ENCODE results near the gene PDE2A. TPM values are rescaled to one million over a fixed set of nuclear protein-coding genes. Genes with fewer than 3 reads are reported as not detected.

Gene PDE2A
- total RNA-seq, 2 donors from 2014 or later, result 2.7 to 4.9 TPM

DNA sequence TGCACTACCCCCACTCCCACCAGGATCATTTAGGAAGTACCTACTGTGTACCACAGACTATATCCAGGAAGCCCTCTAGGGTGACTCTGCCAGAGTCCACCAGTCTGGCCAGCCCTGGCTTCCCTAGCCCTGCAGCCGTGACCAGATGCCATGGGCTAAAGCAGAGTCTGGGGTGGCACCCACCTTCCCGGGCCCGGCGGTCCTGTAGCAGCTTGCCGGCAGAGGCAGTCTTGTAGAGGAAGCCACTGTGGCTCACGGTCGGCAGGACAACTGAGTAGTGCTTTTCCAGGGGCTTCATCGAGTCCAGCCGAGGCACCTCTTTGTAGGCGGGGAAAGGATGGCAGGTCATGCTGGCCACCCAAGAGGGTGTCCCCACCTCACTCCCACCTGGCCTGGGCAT, 27.2 kb upstream of the PDE2A start:
- Mint-ChIP-seq H3K4me3 (no peak overlapping the region), H3K36me3 (ENCODE audit: low read depth) (peaks cover 15% of the 10 kb centered on the region), H3K27me3 (no peaks in the 10 kb centered on the region), H3K27ac (no peak overlapping the region), H3K4me1 (peaks cover 9% of the 10 kb centered on the region)
- no peaks in the 10 kb centered on the region for H3K9me3 ChIP-seq (ENCODE audit: control insufficient read depth, low read length, poor library complexity, severe bottlenecking)
- DNase-seq (no peak), ATAC-seq (no peak)

- Mint-ChIP-seq H3K4me3 (no peak overlapping the region), H3K27ac (peak overlapping the region; percentile 77), H3K36me3 (ENCODE audit: low read depth) (peaks cover 15% of the 10 kb centered on the region), H3K4me1 (peaks cover 8% of the 10 kb centered on the region), H3K27me3 (no peaks in the 10 kb centered on the region)
- no peaks in the 10 kb centered on the region for H3K9me3 ChIP-seq (ENCODE audit: control insufficient read depth, low read length, poor library complexity, severe bottlenecking)
- no peak for ATAC-seq
- no peak for DNase-seq
These were observed 25.9 kb upstream of the PDE2A start for GRCh38 chr11:72700146-72700545.

GRCh38 chr11:72697814-72698213, 23.6 kb upstream of the PDE2A start:
- H3K9me3 ChIP-seq (ENCODE audit: control insufficient read depth, low read length, poor library complexity, severe bottlenecking), result no peaks in the 10 kb centered on the region
- DNase-seq, result no peak
- Mint-ChIP-seq H3K27me3 (no peaks in the 10 kb centered on the region), H3K36me3 (ENCODE audit: low read depth) (peaks cover 25% of the 10 kb centered on the region), H3K4me3 (no peak overlapping the region), H3K4me1 (peaks cover 15% of the 10 kb centered on the region), H3K27ac (peak overlapping the region; percentile 37)
- no peak for ATAC-seq

DNA sequence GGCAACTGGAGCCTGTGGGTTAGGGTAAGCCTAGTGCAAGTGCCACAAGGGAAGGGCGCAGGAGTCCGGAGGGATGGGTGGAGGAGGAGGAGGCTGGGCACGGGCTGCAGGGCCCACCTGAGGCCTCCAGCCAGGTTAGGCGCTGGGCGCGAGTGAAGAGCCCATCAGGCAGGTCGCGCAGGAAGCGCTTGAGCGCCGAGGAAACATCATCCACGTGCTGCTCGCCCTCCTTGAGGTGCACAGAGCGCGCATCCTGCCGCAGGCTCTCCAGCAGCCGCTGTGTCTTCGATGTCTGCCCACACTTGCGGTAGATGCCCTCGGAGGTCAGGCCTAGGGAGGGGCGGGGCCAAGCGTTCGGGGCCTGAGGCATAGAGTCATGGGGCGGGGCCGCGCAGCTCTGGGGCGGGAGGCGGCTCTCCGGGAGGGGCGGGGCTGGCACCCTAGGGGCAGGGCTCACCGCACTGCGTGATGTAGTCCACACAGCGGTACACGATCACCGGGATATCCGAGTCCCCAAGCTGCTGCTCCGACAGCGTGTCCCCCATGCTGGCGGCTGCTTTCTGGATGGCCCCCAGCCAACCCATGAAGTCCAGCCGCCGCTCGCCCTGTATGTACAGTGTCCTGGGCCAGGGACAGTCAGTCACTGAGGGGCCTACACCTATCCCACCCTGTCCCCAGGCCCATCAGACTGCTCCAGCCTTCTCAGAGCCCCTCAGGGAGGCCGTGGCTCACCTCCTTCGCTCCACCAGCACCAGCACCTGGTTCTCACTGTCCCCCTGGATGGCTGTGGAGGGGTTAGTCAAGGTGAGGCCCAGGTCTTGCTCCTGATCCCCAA, 22.9 kb upstream of the PDE2A start:
- DNase-seq (no peak), ATAC-seq (no peak)
- peaks cover 27% of the 10 kb centered on the region for H3K36me3 Mint-ChIP-seq (ENCODE audit: low read depth)

GRCh38 chr11:72695354-72695753, 21.1 kb upstream of the PDE2A start:
- Mint-ChIP-seq H3K36me3 (ENCODE audit: low read depth) (peaks cover 27% of the 10 kb centered on the region), H3K27ac (peak overlapping the region; percentile 24), H3K27me3 (no peaks in the 10 kb centered on the region), H3K4me1 (peaks cover 24% of the 10 kb centered on the region), H3K4me3 (no peak overlapping the region)
- H3K9me3 ChIP-seq (ENCODE audit: control insufficient read depth, low read length, poor library complexity, severe bottlenecking), result no peaks in the 10 kb centered on the region
- ATAC-seq (no peak), DNase-seq (no peak)

More for the DNA sequence above, 22.9 kb upstream of the PDE2A start:
- H3K27ac Mint-ChIP-seq, result no peak overlapping the region
- no peak overlapping the region for H3K4me3 Mint-ChIP-seq
- peaks cover 20% of the 10 kb centered on the region for H3K4me1 Mint-ChIP-seq
- H3K27me3 Mint-ChIP-seq, result no peaks in the 10 kb centered on the region
- H3K9me3 ChIP-seq (ENCODE audit: control insufficient read depth, low read length, poor library complexity, severe bottlenecking), result no peaks in the 10 kb centered on the region

DNA sequence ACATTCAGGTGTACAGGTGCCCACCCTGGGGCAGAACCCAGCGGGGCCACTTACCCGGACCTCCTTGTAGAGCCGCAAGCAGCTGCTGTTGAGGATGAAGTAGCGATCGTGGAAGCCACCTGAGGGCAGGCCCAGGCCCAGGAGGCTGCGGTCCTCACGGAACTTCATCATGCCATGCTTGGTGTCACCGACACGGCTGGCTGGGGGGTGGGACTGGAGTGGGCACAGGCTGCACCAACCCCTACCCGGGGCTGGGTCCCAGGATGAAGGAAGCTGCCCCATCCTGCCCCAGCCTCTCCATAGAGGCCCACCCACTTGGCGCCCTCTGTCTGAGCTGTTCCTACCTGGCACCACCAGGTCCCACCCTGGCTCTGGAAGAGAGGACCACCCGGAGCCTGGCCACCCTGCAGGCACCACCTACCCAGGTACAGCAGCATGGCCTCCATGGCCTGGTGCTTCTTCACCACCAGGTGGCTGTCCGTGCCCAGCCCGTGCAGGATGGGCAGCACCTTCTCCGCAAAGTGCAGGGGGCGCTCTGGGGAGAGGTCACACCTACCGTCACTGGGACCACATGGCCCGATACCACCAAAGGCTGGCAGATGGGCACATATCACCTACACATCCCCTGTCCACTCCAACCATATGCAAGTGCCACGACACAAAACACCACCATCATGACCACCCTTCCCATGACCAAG, 19.2 kb upstream of the PDE2A start:
- H3K36me3 Mint-ChIP-seq (ENCODE audit: low read depth), result peaks cover 21% of the 10 kb centered on the region
- H3K4me1 Mint-ChIP-seq, result peaks cover 29% of the 10 kb centered on the region
- no peaks in the 10 kb centered on the region for H3K9me3 ChIP-seq (ENCODE audit: control insufficient read depth, low read length, poor library complexity, severe bottlenecking)
- no peak overlapping the region for H3K27ac Mint-ChIP-seq
- DNase-seq, result no peak
- H3K27me3 Mint-ChIP-seq, result no peaks in the 10 kb centered on the region
- ATAC-seq, result no peak
- H3K4me3 Mint-ChIP-seq, result no peak overlapping the region

- H3K9me3 ChIP-seq (ENCODE audit: control insufficient read depth, low read length, poor library complexity, severe bottlenecking), result no peaks in the 10 kb centered on the region
- DNase-seq (no peak), ATAC-seq (no peak)
- Mint-ChIP-seq H3K27ac (no peak overlapping the region), H3K4me1 (peaks cover 30% of the 10 kb centered on the region), H3K36me3 (ENCODE audit: low read depth) (peaks cover 21% of the 10 kb centered on the region), H3K4me3 (no peak overlapping the region), H3K27me3 (no peaks in the 10 kb centered on the region)
These were observed 18.4 kb upstream of the PDE2A start for GRCh38 chr11:72692498-72693237.

- no peak for DNase-seq
- H3K9me3 ChIP-seq (ENCODE audit: control insufficient read depth, low read length, poor library complexity, severe bottlenecking), result no peaks in the 10 kb centered on the region
- ATAC-seq, result no peak
- Mint-ChIP-seq H3K36me3 (ENCODE audit: low read depth) (peaks cover 20% of the 10 kb centered on the region), H3K4me1 (peaks cover 38% of the 10 kb centered on the region), H3K27me3 (no peaks in the 10 kb centered on the region), H3K27ac (peak overlapping the region; percentile 83), H3K4me3 (no peak overlapping the region)
These were observed 15.9 kb upstream of the PDE2A start for GRCh38 chr11:72690166-72690565.

DNA sequence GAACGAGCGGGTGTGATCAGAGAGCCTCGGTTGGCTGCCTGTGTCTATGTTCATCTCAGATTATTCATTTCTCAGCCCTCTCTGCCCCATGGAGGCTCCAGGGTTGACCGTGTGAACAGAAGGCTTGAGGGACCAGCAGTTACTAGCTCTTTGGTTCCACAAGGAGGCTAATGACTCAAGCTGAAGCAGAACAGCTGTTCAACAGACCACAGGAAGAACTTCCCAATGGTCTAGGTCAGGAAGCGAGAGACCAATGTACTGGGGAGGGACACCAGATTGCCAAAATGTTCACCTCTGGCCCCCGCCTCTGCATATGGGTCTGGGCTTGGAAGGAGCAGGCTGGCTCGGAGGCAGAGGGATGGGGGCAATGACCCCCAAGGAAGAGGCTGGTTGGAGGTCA, 14.7 kb upstream of the PDE2A start:
- H3K4me1 Mint-ChIP-seq, result peaks cover 31% of the 10 kb centered on the region
- no peaks in the 10 kb centered on the region for H3K9me3 ChIP-seq (ENCODE audit: control insufficient read depth, low read length, poor library complexity, severe bottlenecking)
- H3K36me3 Mint-ChIP-seq (ENCODE audit: low read depth), result peaks cover 11% of the 10 kb centered on the region
- H3K4me3 Mint-ChIP-seq, result no peak overlapping the region
- ATAC-seq (no peak), DNase-seq (no peak)
- H3K27me3 Mint-ChIP-seq, result no peaks in the 10 kb centered on the region
- H3K27ac Mint-ChIP-seq, result peak overlapping the region; percentile 29

- Mint-ChIP-seq H3K27ac (peak overlapping the region; percentile 29), H3K36me3 (ENCODE audit: low read depth) (peaks cover 11% of the 10 kb centered on the region), H3K4me1 (peaks cover 31% of the 10 kb centered on the region), H3K4me3 (no peak overlapping the region), H3K27me3 (no peaks in the 10 kb centered on the region)
- ATAC-seq (no peak), DNase-seq (no peak)
- H3K9me3 ChIP-seq (ENCODE audit: control insufficient read depth, low read length, poor library complexity, severe bottlenecking), result no peaks in the 10 kb centered on the region
These were observed 14.3 kb upstream of the PDE2A start for GRCh38 chr11:72688486-72688885.

- H3K4me3 Mint-ChIP-seq, result no peak overlapping the region
- no peak for DNase-seq
- H3K27ac Mint-ChIP-seq, result peak overlapping the region; percentile 93
- no peaks in the 10 kb centered on the region for H3K27me3 Mint-ChIP-seq
- H3K4me1 Mint-ChIP-seq, result peaks cover 29% of the 10 kb centered on the region
- H3K36me3 Mint-ChIP-seq (ENCODE audit: low read depth), result peaks cover 7% of the 10 kb centered on the region
- ATAC-seq, result no peak
- no peaks in the 10 kb centered on the region for H3K9me3 ChIP-seq (ENCODE audit: control insufficient read depth, low read length, poor library complexity, severe bottlenecking)
These were observed 13.1 kb upstream of the PDE2A start for GRCh38 chr11:72687326-72687725.

DNA sequence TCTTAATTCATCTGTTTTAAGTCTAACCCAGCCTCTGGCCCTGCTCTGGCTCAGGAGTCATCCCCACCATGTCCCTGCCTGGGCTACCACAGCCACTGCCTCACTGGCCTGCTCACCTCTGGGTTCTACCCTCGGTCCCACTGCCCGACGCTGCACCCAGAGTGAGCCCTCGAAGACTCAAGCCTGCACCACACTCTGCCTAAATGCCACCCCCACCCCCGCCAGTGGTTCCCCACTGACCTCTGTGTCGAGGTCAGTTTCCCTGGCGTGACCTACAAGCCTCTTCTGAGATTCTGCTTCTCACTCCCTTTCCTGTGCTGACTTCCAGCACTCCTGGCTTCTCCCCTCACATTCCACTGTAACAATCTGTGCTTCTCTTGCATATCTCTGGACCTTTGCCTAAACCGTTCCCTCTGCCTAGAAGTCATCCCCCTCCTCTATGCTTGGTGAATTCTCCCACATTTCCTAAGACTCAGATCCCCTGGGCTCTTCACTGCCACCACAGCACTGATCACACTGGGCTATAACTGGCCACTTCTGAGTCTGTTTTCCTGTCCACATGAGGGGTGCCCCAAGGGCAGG, 12.5 kb upstream of the PDE2A start:
- ATAC-seq, result no peak
- peak overlapping the region; percentile 93 for H3K27ac Mint-ChIP-seq
- peaks cover 26% of the 10 kb centered on the region for H3K4me1 Mint-ChIP-seq
- DNase-seq, result no peak
- peaks cover 7% of the 10 kb centered on the region for H3K36me3 Mint-ChIP-seq (ENCODE audit: low read depth)
- no peak overlapping the region for H3K4me3 Mint-ChIP-seq
- no peaks in the 10 kb centered on the region for H3K27me3 Mint-ChIP-seq
- H3K9me3 ChIP-seq (ENCODE audit: control insufficient read depth, low read length, poor library complexity, severe bottlenecking), result no peaks in the 10 kb centered on the region

Measured in T-helper 17 cell (primary cell).